ENCODE measurements around the gene CAPN11.
"Not testable (repeated sequence)": the region's sequence is repeated elsewhere in the genome, so short reads cannot be mapped to it uniquely, and the experiment has no call there.

The CAPN11 gene

DNA sequence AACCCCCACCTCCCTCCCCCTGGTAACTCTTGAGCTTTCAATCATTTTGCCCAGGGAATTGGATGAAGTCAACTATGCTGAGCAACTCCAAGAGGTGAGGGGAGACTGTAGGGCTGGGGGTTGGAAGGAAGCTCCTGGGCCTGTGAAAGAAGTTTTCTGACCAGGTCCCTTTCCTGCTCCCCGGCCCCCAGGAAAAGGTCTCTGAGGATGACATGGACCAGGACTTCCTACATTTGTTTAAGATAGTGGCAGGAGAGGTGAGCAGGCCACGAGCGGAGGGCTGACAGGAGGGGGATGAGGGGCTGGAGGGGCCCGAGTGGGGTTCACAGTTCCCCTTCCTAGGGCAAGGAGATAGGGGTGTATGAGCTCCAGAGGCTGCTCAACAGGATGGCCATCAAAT, 21.8 kb downstream of the CAPN11 start:
- no peak for DNase-seq (ENCODE audit: low read depth in 2 of 2, low spot score in 1 of 2)

DNA sequence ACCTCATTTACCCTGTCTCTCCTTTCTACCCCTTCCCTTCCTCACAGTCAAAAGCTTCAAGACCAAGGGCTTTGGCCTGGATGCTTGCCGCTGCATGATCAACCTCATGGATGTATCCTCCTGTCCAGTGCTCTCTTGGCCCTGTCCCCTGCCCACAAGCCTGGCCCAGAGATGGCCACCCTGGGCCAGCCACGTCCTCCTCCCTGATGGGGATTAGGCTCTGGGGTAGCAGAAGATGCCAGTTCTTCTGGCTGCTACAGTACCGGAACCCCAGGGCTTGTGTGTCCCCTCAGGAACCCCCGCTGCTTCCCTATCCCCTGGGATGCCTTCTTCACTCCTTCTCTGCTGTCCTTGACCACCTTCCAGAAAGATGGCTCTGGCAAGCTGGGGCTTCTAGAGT, 22.3 kb downstream of the CAPN11 start:
- no peak for DNase-seq (ENCODE audit: low read depth in 2 of 2, low spot score in 1 of 2)

DNA sequence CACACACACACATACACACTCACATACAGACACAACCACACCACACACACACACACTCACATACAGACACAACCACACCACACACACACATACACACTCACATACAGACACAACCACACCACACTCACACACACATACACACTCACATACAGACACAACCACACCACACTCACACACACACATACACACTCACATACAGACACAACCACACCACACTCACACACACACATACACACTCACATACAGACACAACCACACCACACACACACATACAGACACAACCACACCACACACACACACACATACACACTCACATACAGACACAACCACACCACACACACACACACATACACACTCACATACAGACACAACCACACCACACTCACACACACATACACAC, 23.2 kb downstream of the CAPN11 start:
- DNase-seq (ENCODE audit: low read depth in 2 of 2, low spot score in 1 of 2) = not testable (repeated sequence)

DNA sequence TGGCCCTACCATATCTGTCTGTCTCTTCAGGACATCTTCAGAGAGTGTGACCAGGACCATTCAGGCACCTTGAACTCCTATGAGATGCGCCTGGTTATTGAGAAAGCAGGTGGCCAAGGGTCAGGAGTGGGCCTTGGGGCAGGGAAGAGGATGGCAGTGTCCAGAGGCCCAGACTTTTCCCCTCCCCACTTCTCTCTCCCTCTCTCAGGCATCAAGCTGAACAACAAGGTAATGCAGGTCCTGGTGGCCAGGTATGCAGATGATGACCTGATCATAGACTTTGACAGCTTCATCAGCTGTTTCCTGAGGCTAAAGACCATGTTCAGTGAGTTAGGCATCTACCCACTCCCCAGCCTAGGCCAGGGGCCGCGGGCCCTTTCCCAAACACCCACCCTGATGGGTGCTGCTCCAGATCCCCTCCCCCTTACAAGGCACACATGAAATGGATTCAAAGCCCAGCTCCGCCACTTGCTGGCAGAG, 24.3 kb downstream of the CAPN11 start:
- DNase-seq (ENCODE audit: low read depth in 2 of 2, low spot score in 1 of 2) = no peak

DNA sequence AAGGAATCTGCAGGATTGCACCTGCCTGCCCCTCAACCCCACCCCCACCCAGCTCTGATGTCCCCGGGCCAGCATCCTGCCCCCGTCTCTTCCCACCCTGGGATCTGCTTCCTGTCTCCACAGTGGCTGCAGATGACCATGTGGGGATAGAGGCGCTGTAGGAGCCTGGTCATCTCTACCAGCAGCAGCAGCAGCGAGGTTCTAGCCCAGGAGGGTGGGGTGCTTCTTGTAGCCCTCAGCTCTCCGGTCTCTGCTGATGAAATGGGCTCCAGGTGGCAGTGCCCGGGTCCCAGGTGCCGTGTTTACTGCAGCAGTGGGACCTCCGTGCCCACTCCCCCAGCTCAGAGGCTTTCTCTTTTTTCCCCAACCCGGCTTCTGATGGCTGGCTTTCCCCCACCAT, 25.2 kb downstream of the CAPN11 start:
- no peak for DNase-seq (ENCODE audit: low read depth in 2 of 2, low spot score in 1 of 2)

DNA sequence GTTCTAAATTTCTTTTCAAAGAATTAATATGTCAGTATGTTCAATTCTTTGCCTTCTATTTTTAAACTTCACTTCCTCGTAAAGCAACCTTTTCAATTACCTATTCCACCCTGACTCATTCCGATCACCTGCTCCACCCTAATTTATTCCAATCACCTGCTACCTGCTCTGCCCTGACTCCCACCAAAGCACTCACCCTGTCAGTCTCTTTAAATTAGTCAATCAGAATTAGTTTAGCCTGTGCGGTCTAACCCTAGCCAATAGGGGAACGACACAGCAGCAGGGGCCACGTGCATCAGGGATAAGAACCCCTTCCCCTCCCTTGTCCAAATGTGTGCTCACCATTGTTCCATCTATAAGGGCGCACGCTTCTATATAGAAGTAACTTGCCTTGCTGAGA, 26.7 kb downstream of the CAPN11 start:
- DNase-seq (ENCODE audit: low read depth in 2 of 2, low spot score in 1 of 2) = not testable (repeated sequence)

DNA sequence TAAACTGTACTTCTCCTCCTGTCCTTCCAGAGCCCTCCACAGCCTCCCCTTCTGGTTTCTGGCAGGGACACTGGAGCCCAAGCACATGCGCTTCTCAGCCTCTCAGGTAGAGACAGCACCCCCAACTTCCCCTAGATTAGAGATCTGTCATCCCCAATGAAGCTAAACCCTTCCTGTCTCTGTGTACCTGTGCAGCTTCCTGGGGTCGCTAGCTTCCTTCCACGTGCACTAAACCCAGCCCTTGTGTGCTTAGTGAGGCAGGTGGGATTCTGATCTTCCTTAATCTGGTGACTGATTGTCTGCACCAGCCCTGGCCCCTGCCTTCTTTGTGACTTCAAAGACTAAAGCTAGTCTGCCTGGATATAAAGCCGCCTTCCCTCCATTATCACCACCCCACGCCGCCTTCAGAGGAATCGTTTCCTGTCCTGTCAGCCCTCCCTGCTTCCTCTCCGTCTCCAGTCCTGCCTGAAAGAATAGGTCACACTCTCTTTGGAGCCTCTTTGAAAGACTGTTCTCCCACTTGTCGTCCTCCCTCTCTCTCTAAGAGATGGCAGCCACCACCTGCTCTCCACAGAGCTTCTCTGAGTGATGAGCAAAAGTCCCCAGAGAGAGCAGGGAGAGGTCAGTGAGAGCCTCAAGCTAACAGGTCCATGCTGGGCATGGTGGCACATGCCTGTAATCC, 27.5 kb downstream of the CAPN11 start:
- no peak for DNase-seq (ENCODE audit: low read depth in 2 of 2, low spot score in 1 of 2)

DNA sequence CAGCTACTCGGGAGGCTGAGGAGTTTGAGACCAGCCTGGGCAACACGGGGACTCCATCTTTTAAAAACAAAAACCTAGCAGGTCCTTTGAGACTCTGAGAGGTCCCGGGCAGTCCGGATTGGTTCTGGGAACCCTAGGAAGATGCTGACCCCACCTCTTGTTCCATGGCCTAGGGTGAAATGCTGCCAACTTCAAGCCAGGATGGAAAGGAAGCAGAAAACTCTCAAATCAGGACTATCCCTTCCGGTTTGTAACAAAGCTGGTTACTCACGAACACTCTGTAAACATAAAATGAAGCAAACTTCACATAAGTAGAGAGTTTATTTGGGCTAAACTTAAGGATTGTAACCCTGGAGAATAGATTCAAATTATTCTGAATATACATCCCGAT, 28.0 kb downstream of the CAPN11 start:
- DNase-seq (ENCODE audit: low read depth in 2 of 2, low spot score in 1 of 2) = no peak

DNA sequence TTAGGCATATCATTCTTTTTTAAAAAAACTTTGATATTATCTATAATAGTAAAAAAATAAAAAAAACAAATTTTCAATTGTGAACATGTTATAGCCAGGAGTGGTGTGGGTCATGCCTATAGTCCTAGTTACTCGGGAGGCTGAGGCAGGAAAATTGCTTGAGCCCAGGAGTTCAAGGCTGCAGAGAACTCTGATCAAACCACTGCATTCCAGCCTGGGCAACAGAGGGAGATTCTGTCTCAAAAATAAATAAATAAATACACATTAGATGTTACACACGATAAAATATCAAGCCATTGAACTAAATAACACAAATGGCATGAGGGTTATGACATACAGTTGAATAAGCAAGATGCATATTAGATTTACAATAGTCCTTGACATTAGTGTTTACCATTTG, 30.2 kb downstream of the CAPN11 start:
- DNase-seq (ENCODE audit: low read depth in 2 of 2, low spot score in 1 of 2) = no peak

DNA sequence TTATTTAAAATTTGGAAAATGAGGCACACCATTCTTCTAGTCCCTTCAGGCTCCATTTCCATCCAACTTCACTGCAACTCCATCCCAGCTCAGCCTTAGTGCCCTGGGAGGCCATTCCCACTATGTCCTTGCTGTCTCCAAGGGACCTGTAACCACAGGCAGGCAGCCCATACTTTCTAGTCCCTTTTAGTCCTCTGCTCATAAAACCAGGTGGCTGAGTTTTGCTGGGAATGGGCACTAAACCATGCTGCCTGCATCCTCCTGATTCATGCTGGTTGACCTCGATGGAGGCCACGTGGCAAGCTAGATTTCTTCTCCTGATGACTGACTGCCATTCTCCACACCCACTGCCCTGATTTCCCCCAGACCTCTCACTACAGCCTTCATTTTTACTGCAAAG, 30.6 kb downstream of the CAPN11 start:
- no peak for DNase-seq (ENCODE audit: low read depth in 2 of 2, low spot score in 1 of 2)

DNA sequence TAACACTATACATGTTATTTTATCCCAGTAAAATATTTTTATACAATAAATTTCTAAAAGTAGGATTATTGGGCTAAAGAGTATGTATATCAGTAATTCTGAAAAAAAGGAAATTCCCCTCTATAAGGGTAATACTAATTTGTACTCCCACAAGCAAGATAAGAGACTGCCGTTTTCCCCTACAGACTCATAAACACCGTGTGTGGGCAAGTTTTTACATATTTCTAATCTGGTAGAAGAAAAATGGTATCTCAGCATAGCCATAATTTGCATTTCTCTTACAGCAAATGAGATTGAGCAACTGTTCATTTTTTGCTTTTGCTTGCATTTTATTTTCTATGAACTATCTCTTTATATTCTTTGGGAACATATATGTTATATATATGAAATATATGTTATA, 32.1 kb downstream of the CAPN11 start:
- DNase-seq (ENCODE audit: low read depth in 2 of 2, low spot score in 1 of 2) = no peak

DNA sequence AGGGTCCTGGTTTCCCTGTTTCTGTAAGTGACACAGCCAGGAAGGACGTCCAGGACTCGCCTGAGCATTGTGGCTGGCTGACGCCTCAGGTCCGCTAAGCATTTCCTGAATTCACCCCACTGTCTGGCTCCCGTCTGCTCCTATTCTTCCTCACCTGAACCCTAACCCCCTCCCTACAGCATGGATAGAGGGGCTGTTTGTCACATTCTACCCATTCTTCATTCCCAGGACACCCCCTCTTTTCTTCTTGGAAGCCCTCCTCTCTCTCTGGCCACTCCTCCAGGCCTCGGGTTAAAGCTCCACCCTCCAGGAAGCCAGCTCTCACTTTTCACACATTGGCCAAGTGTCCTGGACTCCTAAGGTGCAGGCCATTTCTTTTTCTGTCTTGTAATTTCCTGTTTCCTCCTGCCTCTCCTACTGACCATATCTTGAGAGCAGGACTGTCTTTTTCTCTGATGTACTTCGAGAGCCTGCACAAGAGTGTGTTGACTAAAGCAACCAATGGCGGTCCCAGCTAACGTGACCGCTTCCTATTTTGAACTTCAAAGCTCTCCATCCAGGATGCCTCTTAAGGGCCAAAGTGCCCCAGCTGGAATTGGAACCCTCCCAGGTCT, 33.9 kb downstream of the CAPN11 start:
- no peak for DNase-seq (ENCODE audit: low read depth in 2 of 2, low spot score in 1 of 2)

DNA sequence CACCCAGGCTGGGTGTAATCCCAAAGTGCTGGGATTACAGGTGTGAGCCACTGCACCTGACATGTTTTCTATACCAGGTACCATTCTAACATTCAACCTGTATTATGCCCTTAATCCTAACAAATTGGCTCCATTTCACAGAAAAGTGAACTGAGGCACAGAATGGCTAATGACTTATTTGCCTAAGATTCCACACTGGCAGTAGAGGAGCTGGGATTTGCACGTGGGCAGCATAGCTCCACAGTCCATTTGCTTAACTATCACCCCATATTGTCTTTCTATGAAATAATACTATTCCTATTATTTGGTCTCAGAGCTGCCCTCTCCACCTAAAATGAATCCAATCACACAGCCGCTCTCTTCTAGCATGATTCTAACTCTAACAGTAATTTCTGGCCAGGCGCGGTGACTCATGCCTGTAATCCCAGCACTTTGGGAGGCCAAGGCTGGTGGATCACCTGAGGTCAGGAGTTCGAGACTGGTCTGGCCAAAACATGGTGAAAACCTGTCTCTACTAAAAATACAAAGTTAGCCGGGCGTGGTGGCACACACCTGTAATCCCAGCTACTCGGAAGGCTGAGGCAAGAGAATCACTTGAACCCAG, 34.8 kb downstream of the CAPN11 start:
- no peak for DNase-seq (ENCODE audit: low read depth in 2 of 2, low spot score in 1 of 2)

DNA sequence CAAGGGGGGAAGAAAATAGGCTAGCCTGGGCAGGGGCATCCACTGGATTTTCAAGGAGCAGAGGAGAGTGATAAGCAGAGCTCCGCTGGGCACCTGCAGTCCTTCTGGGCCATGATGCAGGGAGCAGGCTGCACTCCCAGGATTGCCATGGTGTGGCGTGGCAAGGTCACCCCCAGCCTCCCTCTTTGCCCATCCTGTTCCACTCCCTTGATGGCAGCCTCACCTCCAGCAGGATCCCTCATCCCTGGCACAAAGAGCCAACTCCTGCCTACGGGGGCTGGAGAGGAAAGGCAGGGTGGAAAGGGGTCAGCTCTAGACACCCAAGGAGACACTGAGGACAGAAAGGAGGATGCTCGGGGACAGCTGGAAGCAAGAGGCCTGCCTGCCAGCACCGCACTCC, 35.7 kb downstream of the CAPN11 start:
- no peak for DNase-seq (ENCODE audit: low read depth in 2 of 2, low spot score in 1 of 2)

DNA sequence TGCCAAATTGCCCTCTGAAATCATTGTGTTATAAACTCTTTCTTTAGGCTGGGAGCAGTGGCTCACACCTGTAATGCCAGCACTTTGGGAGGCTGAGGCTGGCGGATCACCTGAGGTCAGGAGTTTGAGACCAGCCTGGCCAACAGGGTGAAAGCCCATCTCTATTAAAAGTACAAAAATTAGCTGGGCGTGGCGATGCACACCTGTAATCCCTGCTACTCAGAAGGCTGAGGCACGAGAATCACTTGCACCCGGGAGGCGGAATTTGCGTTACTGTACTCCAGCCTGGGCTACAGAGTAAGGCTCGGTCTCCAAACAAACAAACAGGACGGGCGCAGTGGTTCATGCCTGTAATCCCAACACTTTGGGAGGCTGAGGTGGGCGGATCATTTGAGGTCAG, 37.7 kb downstream of the CAPN11 start:
- DNase-seq (ENCODE audit: low read depth in 2 of 2, low spot score in 1 of 2) = not testable (repeated sequence)

DNA sequence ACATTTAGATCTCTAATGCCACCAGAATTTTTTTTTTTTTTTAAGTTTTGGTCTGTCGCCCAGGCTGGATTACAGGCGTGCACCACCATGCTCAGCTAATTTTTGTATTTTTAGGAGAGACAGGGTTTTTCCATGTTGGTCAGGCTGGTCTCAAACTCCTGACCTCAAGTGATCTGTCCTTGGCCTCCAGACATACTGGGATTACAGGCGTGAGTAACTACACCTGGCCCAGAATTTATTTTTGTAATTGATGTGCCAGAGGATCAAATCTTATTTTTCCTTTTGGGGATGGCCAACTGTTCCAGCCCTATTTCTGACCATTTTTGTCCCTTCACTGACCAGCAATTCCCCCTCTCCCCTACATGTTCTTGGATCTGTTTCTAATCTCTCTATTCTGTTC, 40.1 kb downstream of the CAPN11 start:
- DNase-seq (ENCODE audit: low read depth in 2 of 2, low spot score in 1 of 2) = no peak

DNA sequence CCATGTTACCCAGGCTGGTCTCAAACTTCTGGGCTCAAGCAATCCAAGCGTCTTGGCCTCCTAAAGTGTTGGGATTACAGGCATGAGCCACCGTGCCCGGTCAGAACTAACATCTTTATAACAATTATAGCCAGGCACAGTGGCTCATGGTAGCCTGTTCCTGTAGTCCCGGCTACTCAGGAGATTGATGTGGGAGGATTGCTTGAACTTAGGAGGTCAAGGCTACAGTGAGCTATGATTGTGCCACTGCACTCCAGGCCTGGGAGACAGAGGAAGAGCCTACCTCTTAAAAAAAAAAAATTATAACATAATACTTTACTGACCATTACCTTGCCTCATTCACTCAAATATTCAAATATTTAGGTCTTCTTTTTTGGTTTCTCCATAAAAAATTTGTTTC, 41.3 kb downstream of the CAPN11 start:
- DNase-seq (ENCODE audit: low read depth in 2 of 2, low spot score in 1 of 2) = no peak

DNA sequence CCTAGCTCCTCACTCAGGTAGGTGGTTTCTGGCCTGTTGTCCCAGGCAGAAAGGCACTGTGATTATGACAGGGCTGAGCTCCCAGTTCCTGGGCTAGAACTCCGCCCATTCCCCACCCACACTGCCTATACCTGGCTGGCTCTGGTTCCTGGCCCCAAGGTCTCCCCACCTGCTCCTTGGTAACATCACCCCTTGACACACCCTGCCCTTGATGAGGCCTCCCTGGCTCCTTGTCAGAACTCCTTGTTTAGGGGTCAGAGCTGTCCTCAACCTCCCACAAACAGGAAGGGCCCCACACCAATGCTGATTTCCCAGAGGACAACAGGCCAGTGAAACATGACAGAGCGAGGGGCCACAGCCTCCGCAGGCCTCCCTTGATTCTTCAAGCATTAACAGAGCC, 42.6 kb downstream of the CAPN11 start:
- DNase-seq (ENCODE audit: low read depth in 2 of 2, low spot score in 1 of 2) = no peak

DNA sequence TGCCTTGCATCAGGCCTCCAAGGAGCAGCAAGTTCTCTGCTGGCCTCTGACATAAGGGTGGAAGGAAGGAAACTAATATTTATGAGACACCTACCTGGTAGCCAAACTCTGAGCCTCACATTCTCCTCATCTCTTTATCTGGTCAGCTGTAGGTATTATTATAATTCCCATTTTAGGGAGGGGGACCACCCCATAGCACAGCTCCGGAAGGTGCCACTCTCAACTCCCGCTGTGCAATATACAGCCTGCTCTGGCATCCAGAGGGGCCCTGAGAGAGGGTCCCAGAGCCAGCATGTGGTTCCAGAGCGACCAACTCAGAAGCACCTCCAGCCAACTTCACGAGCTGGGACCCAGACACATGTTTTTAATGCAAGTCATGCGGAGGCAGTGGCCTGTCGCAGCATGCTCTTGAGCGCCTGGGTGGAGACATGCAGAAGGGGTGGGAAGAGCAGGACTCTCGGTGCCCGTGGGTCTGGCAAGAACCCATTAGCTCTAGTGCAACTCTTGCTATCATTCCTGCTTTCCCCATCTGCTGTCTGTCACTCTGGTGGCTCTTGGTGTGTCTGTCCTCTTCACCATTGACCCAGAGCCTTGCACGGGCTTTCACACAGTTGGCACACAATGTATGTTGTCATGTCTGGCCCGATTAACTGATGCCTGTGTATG, 43.2 kb downstream of the CAPN11 start:
- no peak for DNase-seq (ENCODE audit: low read depth in 2 of 2, low spot score in 1 of 2)

DNA sequence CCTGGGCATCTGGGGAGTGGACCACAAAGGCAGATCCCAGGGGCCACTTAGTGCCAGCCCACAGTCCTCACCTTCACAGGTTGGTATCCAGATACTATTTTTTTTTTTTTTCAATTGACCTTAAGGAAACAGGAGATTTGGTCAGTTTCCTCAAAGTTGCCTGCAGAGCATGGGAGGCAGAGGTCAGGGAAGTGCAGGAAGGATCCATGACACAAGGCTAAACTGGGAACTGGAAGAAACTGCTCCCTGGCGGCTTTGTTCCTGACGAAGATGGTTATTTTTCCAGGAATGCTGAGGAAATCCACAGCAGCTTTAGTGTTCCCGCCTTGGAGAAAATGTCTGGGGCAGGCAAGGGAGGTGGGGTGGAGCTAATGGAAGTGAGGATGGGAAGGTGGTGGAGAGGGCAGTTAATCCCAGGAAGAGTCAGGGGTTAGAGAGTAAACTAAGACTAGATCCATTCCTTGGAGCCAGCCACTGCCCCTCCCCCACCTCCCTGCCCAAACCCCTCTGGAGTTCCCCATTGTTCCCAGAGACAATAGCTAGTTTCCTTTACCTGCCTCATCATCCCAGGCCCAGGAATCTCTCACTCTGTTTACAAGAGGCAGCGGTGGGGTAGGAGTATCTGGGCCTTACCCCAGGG, 43.8 kb downstream of the CAPN11 start:
- no peak for DNase-seq (ENCODE audit: low read depth in 2 of 2, low spot score in 1 of 2)

DNA sequence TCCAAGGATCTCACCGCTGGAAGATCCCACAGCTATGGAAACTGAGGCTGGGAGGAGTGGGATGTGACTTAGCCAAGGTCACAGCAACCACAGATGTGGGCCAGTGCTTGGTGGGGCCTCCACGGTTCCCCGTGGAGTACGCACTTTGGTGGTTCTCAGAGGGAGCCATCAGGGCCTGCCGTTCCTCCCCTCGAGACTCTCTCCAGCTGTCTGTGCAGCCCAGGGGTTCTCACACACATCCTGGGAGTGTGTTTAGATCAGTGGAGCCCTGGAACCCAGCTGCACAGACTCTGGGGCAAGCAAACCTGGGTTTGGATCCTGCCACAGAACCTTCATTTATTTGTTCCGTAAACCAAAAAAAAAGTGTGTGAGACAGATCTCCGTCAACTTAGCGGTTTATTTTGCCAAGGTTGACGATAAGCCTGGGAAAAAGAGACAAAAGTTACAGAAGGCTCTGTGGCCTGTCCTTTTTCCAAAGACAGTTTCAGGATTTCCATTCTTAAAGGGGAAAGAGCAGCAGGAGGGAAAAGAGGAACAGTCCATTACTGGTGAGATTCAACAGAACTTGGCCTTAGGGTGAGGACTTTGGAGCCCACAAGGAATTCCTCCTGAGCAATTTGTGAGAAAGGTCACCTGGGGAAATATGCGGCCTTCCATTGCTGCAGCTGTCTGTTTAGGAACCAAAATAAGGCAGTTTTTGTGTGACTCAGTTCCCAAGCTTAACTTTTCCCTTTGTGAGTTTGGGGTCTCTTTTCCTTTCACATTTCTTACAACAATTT, 44.5 kb downstream of the CAPN11 start:
- no peak for DNase-seq (ENCODE audit: low read depth in 2 of 2, low spot score in 1 of 2)
